ENCODE measurements around the gene RAX. TPM values are rescaled to one million over a fixed set of nuclear protein-coding genes. Genes with fewer than 3 reads are reported as not detected.

The RAX gene
- not detected in 2 replicates for polyA plus RNA-seq

GRCh38 chr18:59272891-59273758, at the start of gene RAX:
TSS of gene RAX (minus strand) at chr18:59273454. CDS start at chr18:59273206, 248 bp downstream.

GRCh38 chr18:59318460-59319050, 45.3 kb upstream of the RAX start, which contains the start of gene CPLX4:
TSS of gene CPLX4 (minus strand) at chr18:59318649. CDS start at chr18:59318462, 187 bp downstream.

GRCh38 chr18:59219672-59220163, 53.5 kb downstream of the RAX start, which contains the start of gene GRP:
TSS of gene GRP (plus strand) at chr18:59220158. CDS start at chr18:59220266, 108 bp downstream.

Other genes with a start within 250 kb of the RAX start
- gene SEC11C, start 133.6 kb downstream of the RAX start, polyA plus RNA-seq = 554 and 577 TPM in 2 replicates
- not detected in 2 replicates for gene GRP, start 53.3 kb downstream of the RAX start, polyA plus RNA-seq
- 0.69 and 1.4 TPM in 2 replicates for gene CPLX4, start 45.2 kb upstream of the RAX start, polyA plus RNA-seq
- gene LMAN1, start 85.8 kb upstream of the RAX start, polyA plus RNA-seq = 9.1 and 15.1 TPM in 2 replicates

All from Purkinje cell (primary cell).